DMS 273 (cell line): ENCODE measurements around the gene PHLPP1.

ENCODE experiments used
- DNase-seq: peaks from one replicate; lab custom pipeline; 2025; ENCODE audit not compliant: unreplicated experiment; lab: John Stamatoyannopoulos, UW

The PHLPP1 gene

GRCh38 chr18:62999921-63000320, 284.6 kb downstream of the PHLPP1 start:
- no peak for DNase-seq

- no peak for DNase-seq
Measured at GRCh38 chr18:63000839-63001238, 285.5 kb downstream of the PHLPP1 start.

- DNase-seq, result no peak
Measured at GRCh38 chr18:63001861-63002260, 286.5 kb downstream of the PHLPP1 start.

GRCh38 chr18:63002305-63002704, 287.0 kb downstream of the PHLPP1 start:
- DNase-seq, result no peak

DNA sequence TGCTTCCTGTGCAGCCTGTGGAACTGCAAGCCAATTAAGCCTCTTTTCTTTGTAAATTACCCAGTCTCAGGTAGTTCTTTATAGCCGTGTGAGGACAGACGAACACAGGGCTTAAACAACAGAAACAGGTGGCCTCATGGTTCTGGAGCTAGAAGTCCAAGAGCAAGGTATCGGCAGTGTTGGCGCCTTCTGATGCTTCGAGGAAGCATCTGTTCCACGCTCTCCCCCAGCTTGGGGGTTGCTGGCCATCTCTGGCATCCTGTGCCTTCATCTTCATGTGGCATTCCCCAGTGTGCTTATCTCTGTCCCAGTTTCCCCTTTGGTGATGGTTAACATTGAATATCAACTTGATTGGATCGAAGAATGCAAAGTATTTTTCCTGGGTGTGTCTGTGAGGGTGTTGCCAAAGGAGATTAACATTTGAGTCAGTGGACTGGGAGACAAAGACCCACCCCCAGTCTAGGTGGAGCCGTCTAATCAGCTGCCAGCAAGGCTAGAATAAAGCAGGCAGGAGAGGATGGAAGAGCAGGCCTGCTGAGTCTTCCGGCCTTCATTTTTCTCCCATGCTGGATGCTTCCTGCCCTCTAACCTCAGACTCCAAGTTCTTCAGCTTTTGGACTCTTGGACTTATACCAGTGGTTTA, 287.6 kb downstream of the PHLPP1 start:
- no peak for DNase-seq

DNA sequence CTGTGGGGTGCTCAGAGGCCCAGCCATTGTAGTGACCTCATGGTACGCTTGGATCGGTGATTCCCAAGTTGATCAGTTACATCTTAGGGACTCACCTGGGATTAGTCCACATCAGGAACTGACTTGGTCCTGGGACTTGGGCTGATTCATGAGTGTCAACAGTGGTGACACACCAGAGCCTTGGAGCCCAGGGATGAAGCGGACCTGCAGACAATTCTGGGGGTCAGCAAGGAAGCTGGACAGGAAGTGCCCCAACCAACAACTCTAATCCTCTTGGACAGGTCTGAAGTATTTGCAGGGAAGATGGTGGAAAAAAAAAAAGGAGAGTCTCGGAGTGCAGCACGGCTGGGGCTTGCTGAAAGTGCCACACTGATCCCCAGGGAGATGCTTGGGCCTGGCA, 288.6 kb downstream of the PHLPP1 start:
- no peak for DNase-seq

GRCh38 chr18:63004466-63005089, 289.2 kb downstream of the PHLPP1 start:
- no peak for DNase-seq

DNA sequence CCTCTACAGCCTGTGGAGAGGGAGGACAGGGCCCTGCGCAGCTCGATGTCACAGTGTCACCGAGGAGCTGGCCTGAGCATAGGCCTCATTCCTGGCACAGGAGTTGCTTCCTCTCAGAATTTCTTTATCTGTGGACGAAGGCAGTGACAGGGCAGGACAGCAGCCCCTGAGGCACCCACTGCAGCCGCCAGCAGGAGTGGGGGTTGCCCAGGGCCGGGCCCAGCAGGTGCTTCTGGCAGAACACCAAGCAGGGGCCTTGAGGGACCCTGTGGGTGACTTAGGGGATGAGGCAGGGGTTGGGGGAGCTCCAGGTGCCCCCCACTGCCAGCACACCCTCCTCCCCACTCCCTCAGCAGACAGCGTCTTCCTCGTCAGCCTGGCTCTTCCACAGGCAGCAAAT, 290.0 kb downstream of the PHLPP1 start:
- no peak for DNase-seq

GRCh38 chr18:63007231-63007630, 291.9 kb downstream of the PHLPP1 start:
- no peak for DNase-seq

DNA sequence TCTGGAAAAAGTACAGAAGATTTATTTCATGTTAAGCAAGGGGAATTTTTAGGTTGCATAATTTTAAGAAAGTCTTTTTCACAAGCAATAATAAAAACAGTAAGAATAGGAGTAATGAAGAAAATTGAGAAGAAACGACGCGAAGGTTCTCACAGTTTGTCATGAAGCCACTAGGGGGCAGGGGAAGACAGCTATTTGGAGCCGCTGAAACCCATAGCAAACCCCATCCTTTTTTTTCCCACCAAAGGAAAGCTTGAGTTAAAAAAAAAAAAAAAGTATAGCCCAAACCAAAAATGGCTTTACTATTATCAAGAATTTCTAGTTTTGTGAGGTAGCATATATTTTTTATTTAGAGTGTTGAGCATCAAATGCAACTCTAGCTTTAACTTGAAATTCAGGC, 300.9 kb downstream of the PHLPP1 start:
- DNase-seq, result peak; percentile 78

DNA sequence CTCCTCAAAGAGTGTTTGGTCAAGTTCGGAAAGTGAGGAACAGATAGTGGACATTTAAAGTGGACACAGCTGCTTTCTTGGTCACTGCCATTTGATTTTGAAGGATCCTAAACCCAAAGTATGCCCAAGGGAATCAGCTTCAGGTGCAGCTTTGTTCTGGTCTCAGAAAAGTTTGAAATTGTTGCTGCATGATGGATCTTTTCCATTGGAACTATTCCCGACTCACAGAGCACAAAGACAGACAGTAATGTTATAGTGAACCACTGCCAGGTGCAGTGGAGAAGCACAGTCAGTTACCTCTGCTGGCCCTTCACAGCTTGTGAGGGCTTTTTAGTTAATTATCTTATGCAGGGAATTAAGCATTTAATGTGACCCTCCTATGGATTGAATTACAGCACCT, 301.7 kb downstream of the PHLPP1 start:
- DNase-seq, result no peak

DNA sequence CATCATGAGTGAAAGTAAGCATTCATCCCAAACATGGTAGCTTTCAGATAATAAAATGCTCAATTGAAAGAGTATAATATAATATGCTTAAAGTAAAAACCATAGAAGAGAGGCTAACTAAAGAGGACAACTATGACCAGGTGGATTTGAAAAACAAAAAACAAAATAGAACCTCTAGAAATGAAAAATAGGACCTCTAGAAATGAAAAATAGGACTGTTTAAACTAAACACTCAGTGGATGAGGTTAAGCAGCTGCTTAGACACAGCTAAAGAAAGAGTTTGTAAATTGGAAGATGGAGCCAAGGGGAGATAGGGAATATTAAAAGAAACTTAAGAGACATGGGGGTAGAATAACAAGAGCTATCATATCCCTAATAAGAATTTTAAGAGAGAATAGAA, 302.6 kb downstream of the PHLPP1 start:
- DNase-seq, result no peak

GRCh38 chr18:63022429-63023022, 307.2 kb downstream of the PHLPP1 start:
- peak; percentile 13 for DNase-seq

- peak; percentile 69 for DNase-seq
Measured at GRCh38 chr18:63025251-63026090, 310.1 kb downstream of the PHLPP1 start.

GRCh38 chr18:63028380-63028779, 313.0 kb downstream of the PHLPP1 start:
- DNase-seq, result no peak
